H9 (cell line): ENCODE results near the gene PPP1R13L. TPM values are rescaled to one million over a fixed set of nuclear protein-coding genes. Genes with fewer than 3 reads are reported as not detected.
A peak's percentile ranks its signal among the peaks of the same experiment; 100 is the strongest.

Source experiments
- DNase-seq: peaks from one replicate; pipeline ENCODE4 v3.0.0-alpha.2; 2017
- H2AFZ ChIP-seq: one replicate; pipeline ENCODE4 v1.6.1; 2013; ENCODE audit warnings: mild to moderate bottlenecking, low read length, control low read depth, moderate library complexity
- H2AK5ac ChIP-seq: 2 replicates; pipeline ENCODE4 v1.6.1; 2013; ENCODE audit warnings: low read length, control low read depth, mixed read lengths; ENCODE audit not compliant: insufficient read length
- H2BK120ac ChIP-seq: one replicate; pipeline ENCODE4 v1.6.1; 2013; ENCODE audit warnings: low read depth, mild to moderate bottlenecking, low read length, control low read depth, inconsistent platforms; ENCODE audit not compliant: poor library complexity, severe bottlenecking
- H2BK12ac ChIP-seq: 2 replicates; pipeline ENCODE4 v1.6.1; 2013; ENCODE audit warnings: low read length, control low read depth, mixed read lengths, low read depth; ENCODE audit not compliant: insufficient read length
- H2BK15ac ChIP-seq: 2 replicates; pipeline ENCODE4 v1.6.1; 2013; ENCODE audit warnings: low read depth, low read length, control low read depth
- H2BK20ac ChIP-seq: one replicate; pipeline ENCODE4 v1.6.1; 2013; ENCODE audit warnings: low read depth, mild to moderate bottlenecking, low read length, control low read depth, inconsistent platforms; ENCODE audit not compliant: poor library complexity, severe bottlenecking
- H2BK5ac ChIP-seq: 2 replicates; pipeline ENCODE4 v1.6.1; 2013; ENCODE audit warnings: low read length, control low read depth, mixed read lengths; ENCODE audit not compliant: insufficient read length
- H3K14ac ChIP-seq: 2 replicates; pipeline ENCODE4 v1.6.1; 2013; ENCODE audit warnings: low read length, control low read depth; ENCODE audit not compliant: insufficient read depth
- H3K18ac ChIP-seq: 2 replicates; pipeline ENCODE4 v1.6.1; 2013; ENCODE audit warnings: low read depth, mild to moderate bottlenecking, mixed read lengths, low read length, control low read depth; ENCODE audit not compliant: insufficient read length
- H3K23ac ChIP-seq: 2 replicates; pipeline ENCODE4 v1.6.1; 2013; ENCODE audit warnings: low read length, control low read depth, mixed read lengths, low read depth; ENCODE audit not compliant: insufficient read length
- H3K23me2 ChIP-seq: 2 replicates; pipeline ENCODE4 v1.6.1; 2013; ENCODE audit warnings: low read depth, mild to moderate bottlenecking, mixed read lengths, low read length, control low read depth; ENCODE audit not compliant: insufficient read length, poor library complexity, severe bottlenecking
- H3K27ac ChIP-seq: 2 replicates; pipeline ENCODE4 v1.5.1; 2013; ENCODE audit warnings: low read length, control low read depth, mixed read lengths, low read depth; ENCODE audit not compliant: insufficient read length
- H3K27me3 ChIP-seq: 2 replicates; pipeline ENCODE4 v1.6.1; 2013; ENCODE audit warnings: low read length, control low read depth, inconsistent platforms; ENCODE audit not compliant: insufficient read depth
- H3K4ac ChIP-seq: 2 replicates; pipeline ENCODE4 v1.6.1; 2013; ENCODE audit warnings: low read depth, mild to moderate bottlenecking, control low read depth, inconsistent platforms, low read length, moderate library complexity
- H3K4me1 ChIP-seq: 2 replicates; pipeline ENCODE4 v1.6.1; 2013; ENCODE audit warnings: low read length, control low read depth, inconsistent platforms; ENCODE audit not compliant: insufficient read depth
- H3K4me2 ChIP-seq: 2 replicates; pipeline ENCODE4 v1.6.1; 2013; ENCODE audit warnings: low read length, control low read depth, mixed read lengths; ENCODE audit not compliant: insufficient read length, insufficient read depth
- H3K56ac ChIP-seq: 2 replicates; pipeline ENCODE4 v1.6.1; 2013; ENCODE audit warnings: low read depth, mild to moderate bottlenecking, mixed read lengths, low read length, control low read depth; ENCODE audit not compliant: insufficient read length
- H3K79me1 ChIP-seq: 2 replicates; pipeline ENCODE4 v1.6.1; 2013; ENCODE audit warnings: low read depth, mild to moderate bottlenecking, moderate library complexity, low read length, control low read depth, inconsistent platforms; ENCODE audit not compliant: insufficient read depth, poor library complexity, severe bottlenecking
- H3K79me2 ChIP-seq: 2 replicates; pipeline ENCODE4 v1.6.1; 2013; ENCODE audit warnings: low read length, control low read depth, inconsistent platforms; ENCODE audit not compliant: insufficient read depth
- H3K9ac ChIP-seq: 2 replicates; pipeline ENCODE4 v1.6.1; 2013; ENCODE audit warnings: low read length, control low read depth, mixed read lengths; ENCODE audit not compliant: insufficient read length; ENCODE audit errors: extremely low read depth
- H3K9me3 ChIP-seq: one replicate; pipeline ENCODE4 v1.6.1; 2013; ENCODE audit warnings: low read depth, low read length, inconsistent platforms; ENCODE audit not compliant: control insufficient read depth
- H3T11ph ChIP-seq: one replicate; pipeline ENCODE4 v1.6.1; 2013; ENCODE audit warnings: mild to moderate bottlenecking, low read length, control low read depth, inconsistent platforms
- H4K20me1 ChIP-seq: one replicate; pipeline ENCODE4 v1.6.1; 2013; ENCODE audit not compliant: control insufficient read depth, insufficient read length, insufficient read depth
- H4K5ac ChIP-seq: 2 replicates; pipeline ENCODE4 v1.6.1; 2013; ENCODE audit warnings: low read depth, mild to moderate bottlenecking, mixed read lengths, low read length, control low read depth; ENCODE audit not compliant: insufficient read length
- H4K8ac ChIP-seq: replicated peaks from 2 replicates; pipeline ENCODE4 v1.6.1; 2013; ENCODE audit warnings: low read length, control low read depth, mixed read lengths, low read depth; ENCODE audit not compliant: insufficient read length
- H4K91ac ChIP-seq: 2 replicates; pipeline ENCODE4 v1.6.1; 2013; ENCODE audit warnings: low read depth, mild to moderate bottlenecking, moderate library complexity, mixed read lengths, low read length, control low read depth; ENCODE audit not compliant: insufficient read length
- H3K27ac Mint-ChIP-seq, 3 experiments: 2 replicates in 2 of 3; 3 replicates in 1 of 3; pipeline ENCODE4 v1.8.0; 2020 to 2021; ENCODE audit warnings: mixed read lengths in 3 of 3, mild to moderate bottlenecking in 1 of 3, moderate library complexity in 1 of 3
- H3K27me3 Mint-ChIP-seq: 2 replicates; pipeline ENCODE4 v1.8.0; 2021; ENCODE audit warnings: low read depth, mild to moderate bottlenecking, moderate library complexity, mixed read lengths
- H3K36me3 Mint-ChIP-seq, 3 experiments: 2 replicates in 2 of 3; 3 replicates in 1 of 3; pipeline ENCODE4 v1.8.0; 2020 to 2021; ENCODE audit warnings: low read depth in 3 of 3, mixed read lengths in 3 of 3; ENCODE audit not compliant: insufficient read depth in 1 of 3
- H3K4me1 Mint-ChIP-seq, 2 experiments: 2 replicates each; pipeline ENCODE4 v1.8.0; 2020; ENCODE audit warnings: mixed read lengths in 2 of 2
- H3K4me3 Mint-ChIP-seq, 2 experiments: 2 replicates in 1 of 2; 3 replicates in 1 of 2; pipeline ENCODE4 v1.8.0; 2020 to 2021; ENCODE audit warnings: mild to moderate bottlenecking in 2 of 2, mixed read lengths in 2 of 2, moderate library complexity in 1 of 2
- H3K9me3 Mint-ChIP-seq, 2 experiments: 2 replicates in 1 of 2; 3 replicates in 1 of 2; pipeline ENCODE4 v1.8.0; 2020; ENCODE audit warnings: mild to moderate bottlenecking in 2 of 2, mixed read lengths in 2 of 2, moderate library complexity in 1 of 2
- CTCF ChIP-seq: fragments of 200-600 bp; sonication (generic); conservative IDR thresholded peaks from 3 replicates; pipeline ENCODE4 v1.8.0; 2021; ENCODE audit warnings: antibody characterized with exemption, mild to moderate bottlenecking
- WGBS: extraction: QIAGEN DNeasy Blood & Tissue Kit; methylation state at CpG from one replicate; pipeline ENCODE4 v1.1.7; 2013; ENCODE audit warnings: missing lambda C conversion rate, low lambda C conversion rate, mixed read lengths; ENCODE audit not compliant: insufficient read length; ENCODE audit errors: extremely low coverage; 5-methylcytosine and 5-hydroxymethylcytosine counted together
- total RNA-seq: library from RNA; stranded (reverse); gene quantifications from 2 replicates; pipeline ENCODE4 v1.2.1, GENCODE V29; 2021

The PPP1R13L gene
- total RNA-seq, 1 experiment from 2014 or later: 42.6 TPM

DNA sequence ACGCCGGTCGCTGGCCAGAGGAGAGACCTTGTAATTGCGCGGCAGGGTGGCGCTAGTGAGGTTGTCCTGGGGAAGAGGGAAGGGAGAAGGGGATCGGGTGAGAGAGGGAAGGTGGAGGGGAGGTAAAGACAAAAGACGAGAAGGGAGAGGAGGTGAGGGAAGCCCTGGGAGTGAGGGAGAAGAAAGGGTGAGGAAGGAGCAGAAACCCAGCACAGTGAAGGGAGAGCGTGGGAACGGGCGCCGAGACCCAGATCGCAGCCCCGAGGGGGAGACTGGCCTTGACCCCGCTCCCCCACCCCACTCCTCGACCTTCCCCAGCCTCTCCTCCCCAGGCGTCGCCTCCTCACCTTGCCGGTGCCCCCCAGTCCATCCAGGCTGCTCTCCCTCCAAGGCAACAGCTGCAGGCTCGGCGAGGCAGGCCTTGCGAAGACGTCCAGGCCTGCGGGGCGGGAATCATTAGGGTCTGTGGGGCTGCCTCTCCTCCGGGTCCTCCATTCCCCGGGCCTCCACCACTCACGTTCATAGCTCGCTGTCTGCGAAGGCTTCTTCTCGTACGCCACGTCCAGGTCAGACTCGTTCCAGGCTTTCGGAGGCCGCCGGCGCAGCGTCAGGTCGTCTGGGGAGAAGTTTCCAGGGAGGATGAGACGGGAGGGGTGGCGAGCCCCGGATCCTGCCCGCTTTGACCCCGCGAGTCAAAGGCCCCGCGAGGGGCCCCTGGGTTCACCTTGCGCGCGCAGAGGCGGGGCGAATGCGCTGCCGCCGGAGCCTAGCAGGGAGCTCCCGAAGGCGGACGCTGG lies 8.8 kb downstream of the PPP1R13L start:
- Histone ChIP-seq H4K8ac (no peak overlapping the region), H4K91ac (no peak overlapping the region), H3K9ac (no peak overlapping the region), H2AFZ (no peak overlapping the region), H3K27ac (no peak overlapping the region), H3K79me2 (no peaks in the 10 kb centered on the region), H3K79me1 (no peaks in the 10 kb centered on the region), H3K23ac (no peak overlapping the region), H3K23me2 (peaks cover 6% of the 10 kb centered on the region), H3K4ac (no peak overlapping the region), H3K4me2 (peak overlapping the region; percentile 58), H4K20me1 (no peaks in the 10 kb centered on the region), H3T11ph (no peak overlapping the region), H3K27me3 (no peaks in the 10 kb centered on the region; the same call in 1 of the 2 replicates), H4K5ac (no peak overlapping the region), H3K18ac (no peak overlapping the region), H2BK120ac (no peak overlapping the region), H2BK5ac (no peak overlapping the region), H3K56ac (no peak overlapping the region), H3K4me1 (no peaks in the 10 kb centered on the region), H2AK5ac (no peak overlapping the region), H2BK15ac (no peak overlapping the region), H2BK20ac (no peak overlapping the region), H2BK12ac (no peak overlapping the region), H3K14ac (no peak overlapping the region), H3K9me3 (no peaks in the 10 kb centered on the region)
- TF ChIP-seq CTCF: peak; percentile 55
- no peaks in the 10 kb centered on the region for H3K9me3 Mint-ChIP-seq
- H3K4me3 Mint-ChIP-seq: peak overlapping the region; percentile 19 to 77; a peak in 4 of 5 replicates
- H3K36me3 Mint-ChIP-seq: peaks cover 0 to 14% (median 0%) of the 10 kb centered on the region in 3 experiments; a peak in 3 of 7 replicates
- peak; percentile 86 for DNase-seq
- H3K27ac Mint-ChIP-seq: peak overlapping the region in 1 of 3 experiments; percentile 90; a peak in 2 of 7 replicates
- no CpG with 5 or more reads among the region's 59 CpGs for WGBS
- H3K27me3 Mint-ChIP-seq: peaks cover 3% of the 10 kb centered on the region
- H3K4me1 Mint-ChIP-seq: peaks cover 10 to 20% of the 10 kb centered on the region in 2 experiments
